ENCODE measurements around the gene WDR12.

DNA sequence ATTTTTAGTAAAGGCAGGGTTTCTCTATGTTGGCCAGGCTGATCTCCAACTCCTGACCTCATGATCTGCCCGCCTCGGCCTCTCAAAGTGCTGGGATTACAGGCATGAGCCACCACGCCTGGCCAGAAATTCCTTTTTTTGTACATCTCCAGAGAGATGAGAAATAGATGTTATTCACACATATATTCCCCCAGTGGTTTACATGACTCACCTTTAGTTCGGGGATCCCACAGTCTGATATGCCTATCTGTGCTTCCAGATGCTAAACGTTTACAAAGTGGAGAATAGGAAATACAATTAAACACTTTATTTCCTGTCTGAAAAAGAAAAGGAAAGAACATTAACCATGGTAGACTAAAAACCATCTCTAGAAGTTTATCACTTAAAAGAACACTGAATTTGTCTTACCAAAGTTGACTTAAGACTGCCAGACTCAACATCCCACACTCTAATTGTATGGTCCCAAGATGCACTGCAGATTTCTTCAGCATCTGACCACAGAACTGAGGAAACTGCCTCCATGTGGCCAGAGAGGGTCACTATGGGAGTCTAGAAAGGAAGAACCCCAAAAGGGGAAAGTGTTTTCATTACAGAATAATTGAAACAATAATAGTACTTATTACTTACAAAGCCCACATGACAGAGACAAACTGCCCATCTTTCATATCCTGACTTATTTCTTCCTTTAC, 27.3 kb downstream of the WDR12 start:
- TF ChIP-seq, protein P1, sequence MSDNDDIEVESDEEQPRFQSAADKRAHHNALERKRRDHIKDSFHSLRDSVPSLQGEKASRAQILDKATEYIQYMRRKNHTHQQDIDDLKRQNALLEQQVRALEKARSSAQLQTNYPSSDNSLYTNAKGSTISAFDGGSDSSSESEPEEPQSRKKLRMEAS (IDR thresholded peaks at IDR 0.05) = no peak
- TF ChIP-seq YY1 (IDR thresholded peaks at IDR 0.05; ENCODE audit: low read depth) (no peak), TEAD4 (IDR thresholded peaks at IDR 0.05) (no peak), EP300 (IDR thresholded peaks at IDR 0.05; ENCODE audit: borderline replicate concordance) (no peak), RAD21 (IDR thresholded peaks at IDR 0.05; ENCODE audit: low read depth) (no peak), EGR1 (IDR thresholded peaks at IDR 0.05) (no peak), NFIC (IDR thresholded peaks at IDR 0.05) (no peak), CEBPB (IDR thresholded peaks at IDR 0.05) (no peak), FOXM1 (IDR thresholded peaks at IDR 0.05; ENCODE audit: borderline replicate concordance, low read depth) (no peak), TCF12 (IDR thresholded peaks at IDR 0.05; ENCODE audit: low read depth) (no peak), TAF1 (IDR thresholded peaks at IDR 0.05; ENCODE audit: low read depth) (no peak), CREB1 (IDR thresholded peaks at IDR 0.05; ENCODE audit: low read depth) (no peak)
- TF ChIP-seq, protein P2, sequence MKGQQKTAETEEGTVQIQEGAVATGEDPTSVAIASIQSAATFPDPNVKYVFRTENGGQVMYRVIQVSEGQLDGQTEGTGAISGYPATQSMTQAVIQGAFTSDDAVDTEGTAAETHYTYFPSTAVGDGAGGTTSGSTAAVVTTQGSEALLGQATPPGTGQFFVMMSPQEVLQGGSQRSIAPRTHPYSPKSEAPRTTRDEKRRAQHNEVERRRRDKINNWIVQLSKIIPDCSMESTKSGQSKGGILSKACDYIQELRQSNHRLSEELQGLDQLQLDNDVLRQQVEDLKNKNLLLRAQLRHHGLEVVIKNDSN (IDR thresholded peaks at IDR 0.05) = no peak

Measured in Ishikawa (cell line).